ENCODE measurements around the gene PLCL1. TPM values are rescaled to one million over a fixed set of nuclear protein-coding genes. Genes with fewer than 3 reads are reported as not detected.

Gene PLCL1
- total RNA-seq, 1 experiment from 2014 or later = not detected

GRCh38 chr2:198143156-198143555 is 338.8 kb downstream of the PLCL1 start:
- Histone ChIP-seq H3K9me2 (replicated peaks; ENCODE audit: insufficient read depth, low read length) (no peaks in the 10 kb centered on the region), H3K4me3 (ENCODE audit: low read length) (no peak overlapping the region), H3K9ac (ENCODE audit: low read length) (no peak overlapping the region), H3K27ac (ENCODE audit: low read length) (no peak overlapping the region), H3K27me3 (ENCODE audit: low read length) (no peaks in the 10 kb centered on the region), H3K4me2 (ENCODE audit: low read depth, low read length, poor library complexity, severe bottlenecking) (no peak overlapping the region), H3K79me2 (ENCODE audit: low read length) (no peaks in the 10 kb centered on the region), H2AFZ (ENCODE audit: low read length) (no peak overlapping the region), H3K4me1 (ENCODE audit: low read length) (no peaks in the 10 kb centered on the region), H4K20me1 (ENCODE audit: insufficient read depth, low read depth, low read length) (no peaks in the 10 kb centered on the region), H3K36me3 (ENCODE audit: insufficient read depth, low read length) (no peaks in the 10 kb centered on the region), H3K9me3 (ENCODE audit: low read length) (no peaks in the 10 kb centered on the region)
- no peak for DNase-seq

- Histone ChIP-seq H2AFZ (ENCODE audit: low read length) (no peak overlapping the region), H3K9me2 (replicated peaks; ENCODE audit: insufficient read depth, low read length) (no peaks in the 10 kb centered on the region), H3K36me3 (ENCODE audit: insufficient read depth, low read length) (no peaks in the 10 kb centered on the region), H3K4me3 (ENCODE audit: low read length) (no peak overlapping the region), H3K27me3 (ENCODE audit: low read length) (no peaks in the 10 kb centered on the region), H3K79me2 (ENCODE audit: low read length) (no peaks in the 10 kb centered on the region), H3K9ac (ENCODE audit: low read length) (no peak overlapping the region), H3K4me1 (ENCODE audit: low read length) (no peaks in the 10 kb centered on the region), H3K27ac (ENCODE audit: low read length) (no peak overlapping the region), H4K20me1 (ENCODE audit: insufficient read depth, low read depth, low read length) (no peaks in the 10 kb centered on the region), H3K4me2 (ENCODE audit: low read depth, low read length, poor library complexity, severe bottlenecking) (no peak overlapping the region), H3K9me3 (ENCODE audit: low read length) (no peaks in the 10 kb centered on the region)
- DNase-seq = no peak
These were observed 339.4 kb downstream of the PLCL1 start for GRCh38 chr2:198143793-198144192.

GRCh38 chr2:198144660-198145059 is 340.3 kb downstream of the PLCL1 start:
- Histone ChIP-seq H3K79me2 (ENCODE audit: low read length) (no peaks in the 10 kb centered on the region), H3K9me2 (replicated peaks; ENCODE audit: insufficient read depth, low read length) (no peaks in the 10 kb centered on the region), H3K9me3 (ENCODE audit: low read length) (no peaks in the 10 kb centered on the region), H3K27me3 (ENCODE audit: low read length) (no peaks in the 10 kb centered on the region), H4K20me1 (ENCODE audit: insufficient read depth, low read depth, low read length) (no peaks in the 10 kb centered on the region), H3K4me3 (ENCODE audit: low read length) (no peak overlapping the region), H3K27ac (ENCODE audit: low read length) (no peak overlapping the region), H3K4me2 (ENCODE audit: low read depth, low read length, poor library complexity, severe bottlenecking) (no peak overlapping the region), H2AFZ (ENCODE audit: low read length) (no peak overlapping the region), H3K9ac (ENCODE audit: low read length) (no peak overlapping the region), H3K36me3 (ENCODE audit: insufficient read depth, low read length) (no peaks in the 10 kb centered on the region), H3K4me1 (ENCODE audit: low read length) (no peaks in the 10 kb centered on the region)
- DNase-seq = no peak

GRCh38 chr2:198146346-198146940 is 342.1 kb downstream of the PLCL1 start:
- H4K20me1 ChIP-seq (ENCODE audit: insufficient read depth, low read depth, low read length) = no peaks in the 10 kb centered on the region
- H3K4me1 ChIP-seq (ENCODE audit: low read length) = no peaks in the 10 kb centered on the region
- H3K4me3 ChIP-seq (ENCODE audit: low read length) = no peak overlapping the region
- H3K27me3 ChIP-seq (ENCODE audit: low read length) = no peaks in the 10 kb centered on the region
- H3K79me2 ChIP-seq (ENCODE audit: low read length) = no peaks in the 10 kb centered on the region
- DNase-seq = no peak
- H3K9ac ChIP-seq (ENCODE audit: low read length) = no peak overlapping the region
- H3K36me3 ChIP-seq (ENCODE audit: insufficient read depth, low read length) = no peaks in the 10 kb centered on the region
- H3K9me2 ChIP-seq (replicated peaks; ENCODE audit: insufficient read depth, low read length) = no peaks in the 10 kb centered on the region
- H2AFZ ChIP-seq (ENCODE audit: low read length) = no peak overlapping the region
- H3K4me2 ChIP-seq (ENCODE audit: low read depth, low read length, poor library complexity, severe bottlenecking) = no peak overlapping the region
- no peaks in the 10 kb centered on the region for H3K9me3 ChIP-seq (ENCODE audit: low read length)
- no peak overlapping the region for H3K27ac ChIP-seq (ENCODE audit: low read length)

- Histone ChIP-seq H3K79me2 (ENCODE audit: low read length) (no peaks in the 10 kb centered on the region), H3K4me3 (ENCODE audit: low read length) (no peak overlapping the region), H4K20me1 (ENCODE audit: insufficient read depth, low read depth, low read length) (no peaks in the 10 kb centered on the region), H2AFZ (ENCODE audit: low read length) (no peak overlapping the region), H3K27ac (ENCODE audit: low read length) (no peak overlapping the region), H3K36me3 (ENCODE audit: insufficient read depth, low read length) (no peaks in the 10 kb centered on the region), H3K9me3 (ENCODE audit: low read length) (no peaks in the 10 kb centered on the region), H3K4me2 (ENCODE audit: low read depth, low read length, poor library complexity, severe bottlenecking) (no peak overlapping the region), H3K4me1 (ENCODE audit: low read length) (no peaks in the 10 kb centered on the region), H3K9ac (ENCODE audit: low read length) (no peak overlapping the region), H3K27me3 (ENCODE audit: low read length) (no peaks in the 10 kb centered on the region), H3K9me2 (replicated peaks; ENCODE audit: insufficient read depth, low read length) (no peaks in the 10 kb centered on the region)
- no peak for DNase-seq
These were observed 352.9 kb downstream of the PLCL1 start for GRCh38 chr2:198157314-198157713.

- Histone ChIP-seq H3K9me3 (ENCODE audit: low read length) (no peaks in the 10 kb centered on the region), H3K4me3 (ENCODE audit: low read length) (no peak overlapping the region), H3K9ac (ENCODE audit: low read length) (no peak overlapping the region), H2AFZ (ENCODE audit: low read length) (no peak overlapping the region), H3K4me2 (ENCODE audit: low read depth, low read length, poor library complexity, severe bottlenecking) (no peak overlapping the region), H3K4me1 (ENCODE audit: low read length) (no peaks in the 10 kb centered on the region), H3K27me3 (ENCODE audit: low read length) (no peaks in the 10 kb centered on the region), H3K9me2 (replicated peaks; ENCODE audit: insufficient read depth, low read length) (no peaks in the 10 kb centered on the region), H3K79me2 (ENCODE audit: low read length) (no peaks in the 10 kb centered on the region), H3K36me3 (ENCODE audit: insufficient read depth, low read length) (no peaks in the 10 kb centered on the region), H4K20me1 (ENCODE audit: insufficient read depth, low read depth, low read length) (no peaks in the 10 kb centered on the region), H3K27ac (ENCODE audit: low read length) (no peak overlapping the region)
- DNase-seq = no peak
These were observed 356.8 kb downstream of the PLCL1 start for GRCh38 chr2:198161151-198161550.

GRCh38 chr2:198162276-198162675 is 357.9 kb downstream of the PLCL1 start:
- Histone ChIP-seq H3K27me3 (ENCODE audit: low read length) (no peaks in the 10 kb centered on the region), H4K20me1 (ENCODE audit: insufficient read depth, low read depth, low read length) (no peaks in the 10 kb centered on the region), H3K79me2 (ENCODE audit: low read length) (no peaks in the 10 kb centered on the region), H3K9ac (ENCODE audit: low read length) (no peak overlapping the region), H3K4me2 (ENCODE audit: low read depth, low read length, poor library complexity, severe bottlenecking) (no peak overlapping the region), H3K4me3 (ENCODE audit: low read length) (no peak overlapping the region), H3K4me1 (ENCODE audit: low read length) (no peaks in the 10 kb centered on the region), H3K9me3 (ENCODE audit: low read length) (no peaks in the 10 kb centered on the region), H3K27ac (ENCODE audit: low read length) (no peak overlapping the region), H2AFZ (ENCODE audit: low read length) (no peak overlapping the region), H3K9me2 (replicated peaks; ENCODE audit: insufficient read depth, low read length) (no peaks in the 10 kb centered on the region), H3K36me3 (ENCODE audit: insufficient read depth, low read length) (no peaks in the 10 kb centered on the region)
- DNase-seq = no peak

GRCh38 chr2:198164843-198165242 is 360.4 kb downstream of the PLCL1 start:
- Histone ChIP-seq H3K9ac (ENCODE audit: low read length) (no peak overlapping the region), H3K4me1 (ENCODE audit: low read length) (no peaks in the 10 kb centered on the region), H3K9me3 (ENCODE audit: low read length) (no peaks in the 10 kb centered on the region), H3K27ac (ENCODE audit: low read length) (no peak overlapping the region), H3K4me2 (ENCODE audit: low read depth, low read length, poor library complexity, severe bottlenecking) (no peak overlapping the region), H3K4me3 (ENCODE audit: low read length) (no peak overlapping the region), H2AFZ (ENCODE audit: low read length) (no peak overlapping the region), H3K9me2 (replicated peaks; ENCODE audit: insufficient read depth, low read length) (no peaks in the 10 kb centered on the region), H3K79me2 (ENCODE audit: low read length) (no peaks in the 10 kb centered on the region), H4K20me1 (ENCODE audit: insufficient read depth, low read depth, low read length) (no peaks in the 10 kb centered on the region), H3K27me3 (ENCODE audit: low read length) (no peaks in the 10 kb centered on the region), H3K36me3 (ENCODE audit: insufficient read depth, low read length) (no peaks in the 10 kb centered on the region)
- no peak for DNase-seq

- no peak overlapping the region for H3K9ac ChIP-seq (ENCODE audit: low read length)
- H3K27me3 ChIP-seq (ENCODE audit: low read length) = no peaks in the 10 kb centered on the region
- H3K4me3 ChIP-seq (ENCODE audit: low read length) = no peak overlapping the region
- no peaks in the 10 kb centered on the region for H3K79me2 ChIP-seq (ENCODE audit: low read length)
- no peak for DNase-seq
- H3K4me2 ChIP-seq (ENCODE audit: low read depth, low read length, poor library complexity, severe bottlenecking) = no peak overlapping the region
- H3K4me1 ChIP-seq (ENCODE audit: low read length) = no peaks in the 10 kb centered on the region
- H3K9me3 ChIP-seq (ENCODE audit: low read length) = no peaks in the 10 kb centered on the region
- H2AFZ ChIP-seq (ENCODE audit: low read length) = no peak overlapping the region
- H4K20me1 ChIP-seq (ENCODE audit: insufficient read depth, low read depth, low read length) = no peaks in the 10 kb centered on the region
- no peak overlapping the region for H3K27ac ChIP-seq (ENCODE audit: low read length)
- no peaks in the 10 kb centered on the region for H3K36me3 ChIP-seq (ENCODE audit: insufficient read depth, low read length)
- no peaks in the 10 kb centered on the region for H3K9me2 ChIP-seq (replicated peaks; ENCODE audit: insufficient read depth, low read length)
These were observed 360.9 kb downstream of the PLCL1 start for GRCh38 chr2:198165289-198165688.
